Stimulated activated CD8-positive, alpha-beta memory T cell treated with anti-CD3 and anti-CD28 coated beads, Interleukin-7, amount 100 ng/mL, for 48 hours (primary cell): ENCODE data around the gene DYNLT2B.
A peak's percentile ranks its signal among the peaks of the same experiment; 100 is the strongest.
"Not testable (repeated sequence)": the region's sequence is repeated elsewhere in the genome, so short reads cannot be mapped to it uniquely, and the experiment has no call there.

ENCODE experiments used
- DNase-seq, 2 donors: peaks; one replicate each; pipeline ENCODE4 v3.0.0-alpha.2; 2020; ENCODE audit warnings: low read depth in 1 of 2; ENCODE audit errors: extremely low read depth in 1 of 2

DYNLT2B gene

DNA sequence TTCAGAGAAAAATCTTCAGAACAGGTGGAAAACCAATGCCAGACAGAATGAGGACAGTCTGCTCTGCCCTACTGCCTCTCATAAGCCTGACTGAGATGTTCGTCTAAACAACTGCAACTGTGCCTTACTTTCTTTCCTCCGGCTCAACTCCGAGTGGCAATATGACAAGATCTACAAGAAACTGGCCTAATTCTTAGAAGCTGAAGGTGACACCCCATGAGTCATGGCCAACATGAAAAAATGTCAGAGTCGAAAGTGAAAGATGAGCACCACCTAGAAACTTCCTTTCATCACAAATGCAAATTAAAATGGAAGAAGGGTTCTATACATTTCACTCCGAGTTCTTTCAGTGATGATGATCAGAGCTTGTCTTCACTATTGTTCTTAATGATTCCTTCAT, 43.5 kb downstream of the DYNLT2B start:
- DNase-seq: peak in 1 of 2 donors; percentile 64

- no peak for DNase-seq
These were observed 44.4 kb downstream of the DYNLT2B start for GRCh38 chr3:196273655-196274054.

DNA sequence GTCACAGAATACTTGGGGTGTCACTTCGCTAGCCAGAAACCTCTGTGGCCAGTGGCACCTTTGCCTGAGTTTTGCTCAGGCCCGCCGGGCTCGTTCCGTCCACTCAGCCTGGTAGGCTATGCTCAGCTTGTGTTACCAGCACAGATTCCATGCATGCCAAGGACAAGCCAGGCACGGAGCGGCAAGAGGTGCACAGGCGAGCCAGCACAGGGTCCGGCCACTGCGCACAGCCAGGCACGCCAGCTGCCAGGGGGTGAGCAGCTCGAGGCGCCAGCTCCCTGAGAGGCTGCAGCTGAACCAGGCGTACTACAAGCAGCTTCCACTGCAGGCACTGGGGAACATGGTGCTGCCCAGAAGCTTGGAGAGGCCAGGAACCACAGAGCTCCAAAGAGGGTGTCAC, 45.2 kb downstream of the DYNLT2B start:
- DNase-seq: no peak

DNA sequence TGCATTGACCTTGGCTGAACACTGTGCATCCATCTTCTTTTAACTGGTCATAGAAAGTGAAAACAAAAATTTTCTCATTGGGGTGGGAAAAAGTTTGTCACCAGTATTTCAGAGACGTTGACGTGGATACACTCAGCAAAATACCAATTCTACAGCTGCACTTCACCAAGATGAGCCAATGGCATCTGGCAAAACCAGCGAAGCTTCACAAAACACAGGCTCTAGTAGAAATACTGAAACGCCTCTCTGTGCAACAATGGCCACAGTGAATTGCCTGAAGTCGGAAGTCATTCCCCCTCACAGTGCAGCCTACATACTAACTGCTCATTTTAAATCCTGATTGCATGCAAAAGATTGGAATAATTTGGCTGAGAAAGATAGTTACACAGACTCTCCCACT, 47.5 kb downstream of the DYNLT2B start:
- DNase-seq: no peak

DNA sequence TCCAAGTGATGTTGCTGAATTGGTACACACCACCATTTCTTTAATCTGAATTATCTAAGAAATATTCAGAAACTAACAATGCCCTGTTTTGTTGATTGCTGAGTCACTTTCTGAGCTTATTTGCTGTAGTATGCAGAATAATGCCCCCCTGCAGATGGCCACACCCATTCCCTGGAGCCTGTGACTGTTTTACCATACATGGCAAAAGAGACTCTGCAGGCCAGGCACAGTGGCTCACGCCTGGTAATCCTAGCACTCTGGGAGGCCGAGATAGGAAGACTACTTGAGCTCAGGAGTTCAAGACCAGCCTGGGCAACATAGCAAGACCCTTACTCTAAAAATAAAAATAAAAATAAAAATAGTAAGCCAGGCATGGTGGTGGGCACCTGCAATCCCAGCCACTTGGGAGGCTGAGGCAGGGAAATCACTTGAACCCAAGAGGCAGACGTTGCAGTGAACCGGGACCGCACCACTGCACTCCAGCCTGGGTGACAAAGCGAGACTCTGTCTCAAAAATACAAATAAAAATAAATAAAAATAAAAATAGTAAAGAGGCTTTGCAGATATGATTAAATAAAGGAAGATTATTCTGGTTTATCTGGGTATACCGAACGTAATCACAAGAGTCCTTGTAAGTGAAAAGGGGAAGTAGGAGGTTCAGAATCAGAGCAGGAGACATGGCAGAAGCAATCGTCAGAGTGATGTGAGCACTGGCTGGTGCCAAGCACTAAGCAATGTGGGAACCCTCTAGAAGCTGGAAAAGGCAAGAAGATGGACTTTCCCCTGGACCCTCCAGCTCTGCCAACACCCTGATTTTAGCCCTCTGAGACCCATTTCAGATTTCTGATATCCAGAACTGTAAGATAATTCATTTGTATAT, 49.5 kb downstream of the DYNLT2B start:
- DNase-seq: no peak

DNA sequence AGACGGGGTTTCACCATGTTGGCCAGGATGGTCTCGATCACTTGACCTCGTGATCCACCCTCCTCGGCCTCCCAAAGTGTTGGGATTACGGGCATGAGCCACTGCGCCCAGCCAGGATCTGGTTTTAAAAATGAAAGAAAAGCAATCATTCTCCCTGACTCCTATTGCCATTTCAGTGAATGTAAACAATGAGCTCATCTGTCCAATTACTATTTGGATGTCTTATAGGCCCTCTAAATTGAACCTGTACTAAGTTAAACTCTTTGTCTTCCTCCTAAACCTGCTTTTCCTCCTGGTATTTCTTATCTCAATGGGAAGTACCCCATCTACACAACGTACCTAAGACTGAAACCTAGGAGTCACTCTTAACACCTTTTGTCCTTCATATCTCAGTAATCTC, 54.2 kb downstream of the DYNLT2B start:
- no peak for DNase-seq

GRCh38 chr3:196260784-196261183, 57.3 kb downstream of the DYNLT2B start:
- DNase-seq: no peak

- DNase-seq: no peak
These were observed 62.3 kb downstream of the DYNLT2B start for GRCh38 chr3:196255776-196256175.

DNA sequence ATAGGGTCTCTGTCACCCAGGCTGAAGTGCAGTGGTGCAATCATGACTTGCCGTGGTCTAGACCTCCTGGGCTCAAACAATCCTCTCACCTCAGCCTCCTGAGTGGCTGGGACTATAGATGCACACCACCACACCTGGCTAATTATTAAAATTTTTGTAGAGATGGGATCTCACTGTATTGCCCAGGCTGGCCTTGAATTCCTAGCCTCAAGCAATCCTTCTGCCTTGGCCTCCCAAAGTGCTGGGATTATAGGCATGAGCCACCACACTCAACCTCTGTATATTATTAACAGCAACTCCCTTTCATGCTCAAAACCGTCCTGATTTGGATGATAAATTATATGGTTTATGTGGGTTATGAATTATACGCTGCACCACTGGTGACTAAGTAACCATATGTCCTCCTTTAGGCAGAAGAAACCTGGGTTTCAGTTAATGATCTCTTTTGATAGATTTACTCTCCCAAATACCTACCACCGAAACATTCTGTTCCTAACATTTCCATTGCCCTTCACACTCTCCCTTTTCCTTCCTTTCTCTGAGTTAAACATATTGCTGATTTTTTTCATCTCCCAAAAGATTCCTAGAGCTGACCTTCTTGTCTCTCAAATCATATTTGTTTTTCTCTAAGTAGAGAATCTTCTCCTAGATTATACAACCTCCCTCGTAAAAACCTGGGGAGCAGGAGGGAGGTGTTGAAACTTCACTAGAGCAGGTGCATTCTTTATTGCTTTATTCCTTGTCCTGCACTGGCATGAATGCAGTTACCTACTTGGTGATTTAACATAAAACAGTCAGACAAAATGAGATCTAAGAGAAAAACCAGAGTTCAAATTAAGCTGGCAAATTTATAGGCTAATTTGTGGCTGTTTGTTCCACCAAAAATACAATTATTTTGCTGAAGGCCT, 63.4 kb downstream of the DYNLT2B start:
- no peak for DNase-seq

DNA sequence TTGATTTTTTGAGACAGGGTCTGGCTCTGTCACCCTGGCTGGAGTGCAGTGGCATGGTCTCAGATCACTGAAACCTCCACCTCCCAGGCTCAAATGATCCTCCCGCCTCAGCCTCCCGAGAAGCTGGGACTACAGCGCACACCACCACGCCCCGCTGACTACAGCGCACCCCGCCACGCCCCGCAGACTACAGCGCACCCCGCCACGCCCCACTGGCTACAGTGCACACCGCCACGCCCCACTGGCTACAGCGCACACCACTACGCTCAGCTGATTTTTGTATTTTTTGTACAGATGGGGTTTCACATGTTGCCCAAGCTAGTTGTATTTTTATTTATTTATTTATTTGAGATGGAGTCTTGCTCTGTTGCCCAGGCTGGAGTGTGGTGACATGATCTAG, 66.1 kb downstream of the DYNLT2B start:
- no peak for DNase-seq

GRCh38 chr3:196246612-196247308, 71.3 kb downstream of the DYNLT2B start:
- no peak for DNase-seq

- not testable (repeated sequence) for DNase-seq
These were observed 73.9 kb downstream of the DYNLT2B start for GRCh38 chr3:196244166-196244565.

DNA sequence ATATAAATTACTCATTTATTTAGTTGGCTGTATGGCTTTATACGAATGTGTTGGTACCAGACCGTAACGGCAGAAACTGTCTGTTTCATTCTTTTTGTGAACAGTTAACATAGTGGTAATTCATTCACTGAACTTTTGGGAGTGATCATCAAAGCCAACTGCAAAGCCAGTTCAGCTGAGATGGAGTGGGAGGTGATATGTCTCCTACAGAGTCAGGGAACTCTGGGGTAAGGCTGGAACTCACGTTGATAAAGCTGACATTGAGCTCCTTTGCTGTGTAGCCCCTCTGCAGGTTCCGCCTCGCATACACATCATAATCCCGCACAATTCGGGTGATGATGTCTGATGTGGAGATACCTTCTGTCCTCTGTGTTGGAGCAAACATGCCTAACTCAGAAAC, 76.3 kb downstream of the DYNLT2B start:
- no peak for DNase-seq
